Colonic mucosa (tissue), 4 donors: ENCODE data around the gene ADK. TPM values are rescaled to one million over a fixed set of nuclear protein-coding genes. Genes with fewer than 3 reads are reported as not detected.

ENCODE experiments used
- DNase-seq: peaks from one replicate; pipeline ENCODE4 v3.0.0-alpha.2; 2020
- H3K27ac ChIP-seq: fragments of 200-600 bp; one replicate; pipeline ENCODE4 v1.8.0; 2021
- H3K27me3 ChIP-seq: fragments of 200-600 bp; one replicate; pipeline ENCODE4 v1.8.0; 2021
- H3K36me3 ChIP-seq: fragments of 200-600 bp; one replicate; pipeline ENCODE4 v1.8.0; 2021
- H3K4me1 ChIP-seq: fragments of 200-600 bp; one replicate; pipeline ENCODE4 v1.8.0; 2021; ENCODE audit warnings: mild to moderate bottlenecking
- H3K4me3 ChIP-seq: fragments of 200-600 bp; one replicate; pipeline ENCODE4 v1.8.0; 2021
- H3K9ac ChIP-seq, 2 donors: one replicate each; pipeline ENCODE4 v1.7.0; 2013; ENCODE audit warnings: control low read depth in 2 of 2, low read depth in 2 of 2, low read length in 2 of 2
- H3K9me3 ChIP-seq: fragments of 200-600 bp; one replicate; pipeline ENCODE4 v1.8.0; 2021
- CTCF ChIP-seq: fragments of 200-600 bp; IDR thresholded peaks from one replicate; pipeline ENCODE4 v1.8.0; 2022; ENCODE audit warnings: antibody characterized with exemption, mild to moderate bottlenecking
- intact Hi-C: fragments of 100-400 bp; cut with DNase I; formaldehyde crosslinking; loops from one replicate; pipeline ENCODE4 v1.14.1; 2022
- total RNA-seq, 2 donors: library from RNA; stranded (reverse); fragmentation: NEBNext Ultra II Directional in 1 of 2; extraction: Animal tissue kit (Norgen Biotek cat#: 25700) in 1 of 2; gene quantifications; one replicate each; pipeline ENCODE4 v1.2.1, GENCODE V29; 2021
- donor health status: healthy.
- donor health status: DM: no; HTN: no; CAD: no.
- donor health status: DM: no; HTN: no; CAD: no.

ADK gene
- total RNA-seq, 2 donors from 2014 or later, result 20.2 to 27.6 TPM

- Histone ChIP-seq H3K27me3 (no peaks in the 10 kb centered on the region), H3K9ac (no peak overlapping the region), H3K9me3 (no peaks in the 10 kb centered on the region), H3K27ac (no peak overlapping the region), H3K4me3 (no peak overlapping the region), H3K36me3 (no peaks in the 10 kb centered on the region), H3K4me1 (no peaks in the 10 kb centered on the region)
- no peak for TF ChIP-seq CTCF
- no peak for DNase-seq
- intact Hi-C loops, result no loop called here
These were observed 233.7 kb downstream of the ADK start for GRCh38 chr10:74384615-74385183.

GRCh38 chr10:74388801-74389200, 237.8 kb downstream of the ADK start:
- H3K27me3 ChIP-seq, result no peaks in the 10 kb centered on the region
- no peak for TF ChIP-seq CTCF
- no peak for DNase-seq
- H3K4me3 ChIP-seq, result no peak overlapping the region
- no peak overlapping the region for H3K9ac ChIP-seq
- H3K9me3 ChIP-seq, result no peaks in the 10 kb centered on the region
- no peak overlapping the region for H3K27ac ChIP-seq
- no peaks in the 10 kb centered on the region for H3K4me1 ChIP-seq
- intact Hi-C loops, result no loop called here
- no peaks in the 10 kb centered on the region for H3K36me3 ChIP-seq

- TF ChIP-seq CTCF, result no peak
- H3K9me3 ChIP-seq, result no peaks in the 10 kb centered on the region
- no peak for DNase-seq
- H3K4me3 ChIP-seq, result no peak overlapping the region
- no peaks in the 10 kb centered on the region for H3K27me3 ChIP-seq
- no peaks in the 10 kb centered on the region for H3K4me1 ChIP-seq
- no peak overlapping the region for H3K27ac ChIP-seq
- intact Hi-C loops, result no loop called here
- no peaks in the 10 kb centered on the region for H3K36me3 ChIP-seq
- H3K9ac ChIP-seq, result no peak overlapping the region
These were observed 240.8 kb downstream of the ADK start for GRCh38 chr10:74391786-74392185.

GRCh38 chr10:74394416-74394969, 243.5 kb downstream of the ADK start:
- no peak for DNase-seq
- no peak for TF ChIP-seq CTCF
- Histone ChIP-seq H3K36me3 (no peaks in the 10 kb centered on the region), H3K27me3 (no peaks in the 10 kb centered on the region), H3K4me1 (no peaks in the 10 kb centered on the region), H3K4me3 (no peak overlapping the region), H3K27ac (no peak overlapping the region), H3K9ac (no peak overlapping the region), H3K9me3 (no peaks in the 10 kb centered on the region)
- intact Hi-C loops, result no loop called here

GRCh38 chr10:74400186-74400585, 249.2 kb downstream of the ADK start:
- Histone ChIP-seq H3K27me3 (no peaks in the 10 kb centered on the region), H3K4me1 (no peaks in the 10 kb centered on the region), H3K9ac (no peak overlapping the region), H3K9me3 (no peaks in the 10 kb centered on the region), H3K36me3 (no peaks in the 10 kb centered on the region), H3K27ac (no peak overlapping the region), H3K4me3 (no peak overlapping the region)
- DNase-seq, result no peak
- intact Hi-C loops, result no loop called here
- TF ChIP-seq CTCF, result no peak
